Tibial artery (tissue), 4 donors: Measurements from ENCODE around the gene PROSER2.

Experiments used
- DNase-seq, 2 donors: peaks; one replicate each; pipeline ENCODE4 v3.0.0-alpha.2; 2019
- H3K27ac ChIP-seq, 2 donors: fragments of 200-600 bp; sonication (generic) in 1 of 2; 1 replicate in 1 of 2; 2 replicates in 1 of 2; pipeline ENCODE4 v1.5.1; 2018 to 2019; ENCODE audit warnings: mild to moderate bottlenecking in 1 of 2
- H3K27me3 ChIP-seq, 2 donors: fragments of 200-600 bp; sonication (generic) in 1 of 2; one replicate each; pipeline versions ENCODE4 v1.5.1 to v1.6.0; 2016 to 2019
- H3K36me3 ChIP-seq, 3 donors: fragments of 200-600 bp; sonication (generic) in 2 of 3; one replicate each; pipeline ENCODE4 v1.5.1; 2016 to 2019; ENCODE audit warnings: mild to moderate bottlenecking in 2 of 3
- H3K4me1 ChIP-seq, 4 donors: fragments of 200-600 bp; sonication (generic) in 2 of 4; 1 replicate in 3 of 4; 2 replicates in 1 of 4; pipeline ENCODE4 v1.5.1; 2016 to 2019
- H3K4me3 ChIP-seq, 2 donors: fragments of 200-600 bp; sonication (generic) in 1 of 2; 1 replicate in 1 of 2; 2 replicates in 1 of 2; pipeline ENCODE4 v1.5.1; 2018 to 2019; ENCODE audit warnings: mild to moderate bottlenecking in 2 of 2
- H3K9me3 ChIP-seq, 3 donors: fragments of 200-600 bp; sonication (generic) in 1 of 3; one replicate each; pipeline ENCODE4 v1.5.1; 2016 to 2019
- CTCF ChIP-seq, 2 experiments: fragments of 200-600 bp in 1 of 2; fragments of 450-650 bp in 1 of 2; IDR thresholded peaks; one replicate each; pipeline ENCODE4 v1.5.1; 2017 to 2019; ENCODE audit warnings: antibody characterized with exemption in 2 of 2, mild to moderate bottlenecking in 1 of 2, moderate library complexity in 1 of 2
- intact Hi-C: fragments of 100-400 bp; cut with DNase I; formaldehyde crosslinking; loops from one replicate; pipeline ENCODE4 v1.15.0; 2023; ENCODE audit warnings: low total_unique reads

Gene PROSER2

GRCh38 chr10:11899067-11899876 lies 76.1 kb downstream of the PROSER2 start:
- H3K27ac ChIP-seq: no peak overlapping the region

GRCh38 chr10:11901036-11901301 lies 77.8 kb downstream of the PROSER2 start:
- no peak for DNase-seq
- no peak for TF ChIP-seq CTCF (IDR thresholded peaks at IDR 0.05)
- no peak overlapping the region for H3K4me3 ChIP-seq
- no peak overlapping the region for H3K27ac ChIP-seq
- no peaks in the 10 kb centered on the region for H3K4me1 ChIP-seq
- intact Hi-C loops: no loop called here
- peaks cover 0 to 10% of the 10 kb centered on the region in 2 donors for H3K27me3 ChIP-seq
- H3K9me3 ChIP-seq: no peaks in the 10 kb centered on the region
- no peaks in the 10 kb centered on the region for H3K36me3 ChIP-seq

More at GRCh38 chr10:11899067-11899876, 76.1 kb downstream of the PROSER2 start:
- DNase-seq: no peak
- no peak for TF ChIP-seq CTCF (IDR thresholded peaks at IDR 0.05)
- Histone ChIP-seq H3K4me3 (no peak overlapping the region), H3K9me3 (no peaks in the 10 kb centered on the region), H3K36me3 (no peaks in the 10 kb centered on the region), H3K4me1 (no peaks in the 10 kb centered on the region), H3K27me3 (peaks cover 0 to 10% of the 10 kb centered on the region in 2 donors)
- intact Hi-C loops: no loop called here

GRCh38 chr10:11901454-11901832 lies 78.3 kb downstream of the PROSER2 start:
- intact Hi-C loops: no loop called here
- Histone ChIP-seq H3K36me3 (no peaks in the 10 kb centered on the region), H3K4me1 (no peaks in the 10 kb centered on the region), H3K9me3 (no peaks in the 10 kb centered on the region), H3K27ac (no peak overlapping the region), H3K27me3 (peaks cover 0 to 10% of the 10 kb centered on the region in 2 donors), H3K4me3 (no peak overlapping the region)
- no peak for TF ChIP-seq CTCF (IDR thresholded peaks at IDR 0.05)
- no peak for DNase-seq

GRCh38 chr10:11901833-11902475 lies 78.8 kb downstream of the PROSER2 start:
- no peaks in the 10 kb centered on the region for H3K36me3 ChIP-seq
- H3K27ac ChIP-seq: no peak overlapping the region
- no peak for TF ChIP-seq CTCF (IDR thresholded peaks at IDR 0.05)
- no peaks in the 10 kb centered on the region for H3K4me1 ChIP-seq
- H3K9me3 ChIP-seq: no peaks in the 10 kb centered on the region
- intact Hi-C loops: no loop called here
- no peak for DNase-seq
- no peak overlapping the region for H3K4me3 ChIP-seq
- peaks cover 0 to 10% of the 10 kb centered on the region in 2 donors for H3K27me3 ChIP-seq

- TF ChIP-seq CTCF (IDR thresholded peaks at IDR 0.05): no peak
- no peak overlapping the region for H3K4me3 ChIP-seq
- intact Hi-C loops: no loop called here
- no peak for DNase-seq
- no peaks in the 10 kb centered on the region for H3K36me3 ChIP-seq
- H3K27ac ChIP-seq: no peak overlapping the region
- H3K4me1 ChIP-seq: no peaks in the 10 kb centered on the region
- H3K27me3 ChIP-seq: peaks cover 0 to 10% of the 10 kb centered on the region in 2 donors
- no peaks in the 10 kb centered on the region for H3K9me3 ChIP-seq
Observed at GRCh38 chr10:11902646-11903045, 79.5 kb downstream of the PROSER2 start.
